Common myeloid progenitor, CD34-positive (primary cell): ENCODE measurements around the gene PRKACB.

Experiments
- CTCF ChIA-PET: fragments of 350-600 bp; sonication (Branson Sonifier 250); formaldehyde crosslinking; loops from one replicate; lab custom pipeline; 2021; ENCODE audit warnings: antibody characterized with exemption; lab: Charles Lee
- POLR2A ChIA-PET: fragments of 350-600 bp; sonication (Branson Sonifier 250); formaldehyde crosslinking; loops from one replicate; lab custom pipeline; 2021; ENCODE audit warnings: antibody characterized with exemption; lab: Charles Lee
- DNase-seq, 3 donors: peaks; one replicate each; pipeline versions ENCODE4 v3.0.0 to v3.0.0-alpha.2; 2013
- H3K27ac ChIP-seq, 2 experiments: 1 replicate in 1 of 2; 2 replicates in 1 of 2; pipeline ENCODE4 v1.7.0; 2013; ENCODE audit warnings: inconsistent platforms in 2 of 2, low read length in 2 of 2, mild to moderate bottlenecking in 2 of 2, low read depth in 1 of 2, moderate library complexity in 1 of 2; ENCODE audit not compliant: severe bottlenecking in 2 of 2, insufficient read depth in 1 of 2, poor library complexity in 1 of 2
- H3K27me3 ChIP-seq, 5 experiments: replicated peaks in 2 of 5; 1 replicate in 3 of 5; 2 replicates in 2 of 5; pipeline versions ENCODE4 v1.6.1 to v1.7.0; 2013; ENCODE audit warnings: low read length in 4 of 5, mild to moderate bottlenecking in 2 of 5, moderate library complexity in 2 of 5, inconsistent platforms in 1 of 5; ENCODE audit not compliant: insufficient read depth in 5 of 5, control insufficient read depth in 4 of 5
- H3K36me3 ChIP-seq, 4 experiments: 1 replicate in 2 of 4; 2 replicates in 2 of 4; pipeline versions ENCODE4 v1.6.1 to v1.7.0; 2013; ENCODE audit warnings: low read length in 3 of 4, control low read depth in 1 of 4, mild to moderate bottlenecking in 1 of 4; ENCODE audit not compliant: control insufficient read depth in 4 of 4, insufficient read depth in 4 of 4
- H3K4me1 ChIP-seq, 4 experiments: 1 replicate in 3 of 4; 2 replicates in 1 of 4; pipeline versions ENCODE4 v1.6.1 to v1.7.1; 2013; ENCODE audit warnings: low read length in 3 of 4, mild to moderate bottlenecking in 3 of 4, control low read depth in 1 of 4, inconsistent platforms in 1 of 4, moderate library complexity in 1 of 4; ENCODE audit not compliant: control insufficient read depth in 4 of 4, insufficient read depth in 4 of 4; ENCODE audit errors: control extremely low read depth in 1 of 4
- H3K4me3 ChIP-seq, 7 experiments: 1 replicate in 4 of 7; 2 replicates in 3 of 7; pipeline versions ENCODE4 v1.5.1 to v1.7.0; 2013; ENCODE audit warnings: mild to moderate bottlenecking in 7 of 7, low read length in 6 of 7, moderate library complexity in 6 of 7, inconsistent platforms in 2 of 7, low read depth in 2 of 7, control low read depth in 1 of 7; ENCODE audit not compliant: insufficient read depth in 4 of 7, control insufficient read depth in 1 of 7; ENCODE audit errors: extremely low read depth in 1 of 7
- H3K9me3 ChIP-seq, 5 experiments: 1 replicate in 4 of 5; 2 replicates in 1 of 5; pipeline versions ENCODE4 v1.6.1 to v1.7.1; 2013; ENCODE audit warnings: low read length in 4 of 5, mild to moderate bottlenecking in 2 of 5, inconsistent platforms in 1 of 5, low read depth in 1 of 5, moderate library complexity in 1 of 5; ENCODE audit not compliant: control insufficient read depth in 4 of 5, insufficient read depth in 2 of 5; ENCODE audit errors: control extremely low read depth in 1 of 5
- WGBS: methylation state at CpG from one replicate; pipeline ENCODE4 v1.1.5; 2013; ENCODE audit not compliant: insufficient coverage; 5-methylcytosine and 5-hydroxymethylcytosine counted together

PRKACB gene

GRCh38 chr1:84247425-84248220 is 103.6 kb downstream of the PRKACB start:
- DNase-seq, result peak in 2 of 3 donors; percentile 19 to 44
- no peak overlapping the region for H3K27ac ChIP-seq
- 93% methylated on average over 9 of the region's 11 CpGs for WGBS

DNA sequence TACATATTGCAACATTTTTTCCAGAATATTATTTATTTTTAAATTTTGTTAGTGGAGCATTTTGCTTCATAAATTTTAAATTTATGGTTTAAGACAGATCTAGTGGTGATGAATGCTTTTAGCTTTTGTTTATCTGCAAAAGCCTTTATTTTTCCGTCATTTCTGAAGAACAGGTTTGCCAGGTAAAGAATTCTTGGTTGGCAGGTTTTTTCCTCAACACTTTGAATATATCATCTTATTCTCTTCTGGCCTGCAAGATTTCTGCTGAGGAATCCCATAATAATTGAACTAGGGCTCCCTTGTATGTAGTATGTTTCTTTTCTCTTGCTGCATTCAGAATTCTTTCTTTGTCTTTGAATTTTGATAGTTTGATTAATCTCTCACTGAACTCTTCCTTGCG is 106.6 kb downstream of the PRKACB start:
- WGBS, result 100% methylated on average over 1 of the region's 2 CpGs
- Histone ChIP-seq H3K27me3 (no peaks in the 10 kb centered on the region), H3K27ac (no peak overlapping the region), H3K9me3 (peaks cover 0 to 7% (median 1%) of the 10 kb centered on the region in 5 experiments), H3K4me3 (no peak overlapping the region), H3K36me3 (no peaks in the 10 kb centered on the region), H3K4me1 (peaks cover 0 to 16% (median 4%) of the 10 kb centered on the region in 4 experiments)
- no peak for DNase-seq
- CTCF ChIA-PET, result no interaction called here
- POLR2A ChIA-PET, result interaction anchor here (0.6 kb wide), 1 partner anchor 1605 kb away, joined by 3 read pairs; no protein-coding TSS in a partner anchor

More at GRCh38 chr1:84247425-84248220, 103.6 kb downstream of the PRKACB start:
- Histone ChIP-seq H3K4me3 (no peak overlapping the region), H3K9me3 (peaks cover 0 to 10% (median 1%) of the 10 kb centered on the region in 5 experiments), H3K27me3 (no peaks in the 10 kb centered on the region), H3K36me3 (peaks cover 0 to 1% (median 0%) of the 10 kb centered on the region in 4 experiments), H3K4me1 (peaks cover 0 to 28% (median 6%) of the 10 kb centered on the region in 4 experiments)
- CTCF ChIA-PET, result interaction anchor here (0.9 kb wide), 1 partner anchor 37 kb away, joined by 3 read pairs; no protein-coding TSS in a partner anchor
- POLR2A ChIA-PET, result interaction anchor here (1.6 kb wide), 1 partner anchor 9 kb away, joined by 4 read pairs; no protein-coding TSS in a partner anchor

DNA sequence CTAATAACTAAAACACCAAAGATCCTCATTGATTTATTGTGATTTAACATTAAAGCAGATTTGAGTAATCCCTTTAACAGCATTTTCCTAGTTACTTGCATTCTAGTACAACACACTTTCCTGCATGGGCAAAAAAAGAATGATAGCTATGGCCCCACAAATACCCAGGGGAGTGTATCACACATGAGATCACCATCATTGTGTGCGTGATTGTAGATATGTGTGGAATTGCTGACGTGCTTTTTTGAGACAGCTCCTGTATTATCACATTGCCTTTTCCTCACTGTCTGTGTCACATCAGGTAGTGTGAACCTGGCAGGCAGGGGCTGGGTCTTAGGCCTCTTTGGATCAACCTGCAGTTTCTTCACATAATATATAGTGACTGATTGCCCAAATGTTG is 109.0 kb downstream of the PRKACB start:
- 100% methylated on average over 1 of the region's 2 CpGs for WGBS
- CTCF ChIA-PET, result interaction anchor here (1.0 to 1.4 kb wide), 2 partner anchors 10 to 39 kb away, joined by 3 read pairs; no protein-coding TSS in a partner anchor
- POLR2A ChIA-PET, result no interaction called here
- H3K27ac ChIP-seq, result no peak overlapping the region
- H3K4me1 ChIP-seq, result no peaks in the 10 kb centered on the region
- no peak for DNase-seq
- H3K36me3 ChIP-seq, result no peaks in the 10 kb centered on the region
- no peaks in the 10 kb centered on the region for H3K27me3 ChIP-seq
- H3K4me3 ChIP-seq, result no peak overlapping the region
- peaks cover 0 to 7% (median 1%) of the 10 kb centered on the region in 5 experiments for H3K9me3 ChIP-seq

DNA sequence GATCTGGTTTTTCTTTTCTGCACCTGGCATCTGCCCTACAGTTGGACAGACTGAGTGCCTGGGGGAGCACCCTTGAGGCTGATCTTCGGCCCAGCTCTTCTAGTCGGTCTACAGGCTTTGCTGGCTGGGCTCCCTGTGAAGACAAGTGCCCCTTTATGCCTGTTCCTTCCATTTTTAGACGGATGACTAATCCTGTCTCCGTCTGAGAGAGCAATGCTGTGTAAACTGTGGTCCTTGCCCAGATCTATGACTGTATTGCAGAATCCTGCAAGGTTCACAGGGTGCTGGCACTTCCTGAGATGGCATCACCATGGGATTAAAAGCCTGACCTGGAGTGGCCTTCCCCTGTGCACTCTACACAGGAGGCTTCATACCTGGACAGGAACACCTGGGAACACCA is 109.8 kb downstream of the PRKACB start:
- Histone ChIP-seq H3K4me3 (no peak overlapping the region), H3K4me1 (no peaks in the 10 kb centered on the region), H3K36me3 (no peaks in the 10 kb centered on the region), H3K27ac (no peak overlapping the region), H3K9me3 (peaks cover 0 to 7% (median 1%) of the 10 kb centered on the region in 5 experiments), H3K27me3 (no peaks in the 10 kb centered on the region)
- DNase-seq, result no peak
- CTCF ChIA-PET, result no interaction called here
- WGBS, result 97% methylated on average over 4 of the region's 4 CpGs
- POLR2A ChIA-PET, result no interaction called here

DNA sequence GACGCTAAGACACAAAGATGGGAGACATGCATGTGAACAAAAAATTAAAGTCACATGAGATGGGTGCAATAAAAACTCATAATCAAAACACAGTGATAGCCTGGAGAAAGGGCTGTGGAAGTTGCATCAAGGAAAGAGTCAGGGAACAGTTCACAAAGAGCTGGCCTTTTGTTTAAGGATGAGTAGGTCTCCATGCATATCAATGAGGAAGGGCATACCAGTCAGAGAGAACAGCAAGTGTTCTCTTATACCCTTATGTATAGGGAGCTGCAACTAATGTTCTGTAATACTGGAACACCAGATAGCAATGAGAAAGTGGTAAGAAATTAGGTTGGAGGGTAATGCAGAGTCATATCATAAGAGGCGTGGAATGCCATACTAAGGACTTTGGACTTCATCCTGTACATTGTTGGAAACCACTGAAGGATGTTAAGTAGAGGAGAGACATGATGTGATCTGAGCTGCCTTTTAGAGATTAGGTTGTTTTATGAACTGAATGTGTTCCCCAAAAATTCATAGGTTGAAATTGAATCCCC is 110.7 kb downstream of the PRKACB start:
- DNase-seq, result no peak
- H3K27me3 ChIP-seq, result no peaks in the 10 kb centered on the region
- H3K36me3 ChIP-seq, result no peaks in the 10 kb centered on the region
- H3K4me3 ChIP-seq, result no peak overlapping the region
- no peaks in the 10 kb centered on the region for H3K4me1 ChIP-seq
- peaks cover 0 to 7% (median 1%) of the 10 kb centered on the region in 5 experiments for H3K9me3 ChIP-seq
- ChIA-PET CTCF (interaction anchor here (0.9 to 2.1 kb wide), 3 partner anchors 9 to 121 kb away, joined by 3 to 12 read pairs (median 4); no protein-coding TSS in a partner anchor), POLR2A (no interaction called here)
- no peak overlapping the region for H3K27ac ChIP-seq
- WGBS, result 91% methylated on average over 2 of the region's 2 CpGs

DNA sequence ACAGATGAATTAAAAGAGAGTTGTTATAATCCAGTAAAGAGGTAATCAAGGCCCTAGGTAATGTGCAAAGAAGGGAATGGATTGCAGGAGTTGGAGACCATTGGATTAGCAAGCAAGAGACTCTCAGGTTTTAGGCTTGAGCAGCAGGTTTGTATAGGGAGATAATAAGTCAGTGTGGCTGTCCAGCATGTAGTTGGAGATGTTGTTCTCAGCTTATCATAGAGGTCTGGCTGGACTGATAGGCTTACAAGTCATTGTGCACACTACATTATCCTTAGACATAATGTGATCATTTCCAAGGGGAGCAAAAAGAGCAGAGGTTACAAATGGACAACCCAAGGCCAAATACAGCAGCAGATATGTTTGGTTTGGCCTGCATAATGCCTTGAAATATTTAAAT is 111.5 kb downstream of the PRKACB start:
- Histone ChIP-seq H3K4me3 (no peak overlapping the region), H3K27ac (no peak overlapping the region), H3K9me3 (peaks cover 0 to 6% (median 1%) of the 10 kb centered on the region in 5 experiments), H3K27me3 (no peaks in the 10 kb centered on the region), H3K36me3 (no peaks in the 10 kb centered on the region), H3K4me1 (no peaks in the 10 kb centered on the region)
- CTCF ChIA-PET, result interaction anchor here (1.4 to 2.1 kb wide), 2 partner anchors 9 to 10 kb away, joined by 4 to 12 read pairs; no protein-coding TSS in a partner anchor
- DNase-seq, result peak in 1 of 3 donors; percentile 34
- POLR2A ChIA-PET, result no interaction called here

- WGBS, result 100% methylated on average over 1 of the region's 2 CpGs
- H3K36me3 ChIP-seq, result no peaks in the 10 kb centered on the region
- H3K9me3 ChIP-seq, result no peaks in the 10 kb centered on the region
- H3K4me3 ChIP-seq, result no peak overlapping the region
- CTCF ChIA-PET, result no interaction called here
- H3K27me3 ChIP-seq, result no peaks in the 10 kb centered on the region
- no peak for DNase-seq
- H3K4me1 ChIP-seq, result no peaks in the 10 kb centered on the region
- no peak overlapping the region for H3K27ac ChIP-seq
- POLR2A ChIA-PET, result interaction anchor here (1.2 kb wide), 1 partner anchor 11 kb away, joined by 4 read pairs; no protein-coding TSS in a partner anchor
Observed at GRCh38 chr1:84257617-84258016, 113.5 kb downstream of the PRKACB start.
